HCT116 (cell line): ENCODE results near the gene NUMA1. TPM values are rescaled to one million over a fixed set of nuclear protein-coding genes. Genes with fewer than 3 reads are reported as not detected.

Source experiments
- ATAC-seq: fragments of 200-7000 bp; cut with Tn5 transposase; 2 replicates; pipeline ENCODE4 v1.9.1; 2020; ENCODE audit warnings: mild to moderate bottlenecking, moderate library complexity
- BruUV-seq: library from RNA; stranded (reverse); fragments of 400-500 nt; replicated peaks from 2 replicates; lab custom pipeline; 2021; lab: Mats Ljungman, UMichigan
- CTCF ChIA-PET: fragments of 300-600 bp; sonication (Branson Sonifier 250); formaldehyde crosslinking; loops from one replicate; lab custom pipeline; 2021; ENCODE audit warnings: antibody characterized with exemption; lab: Charles Lee
- POLR2A ChIA-PET: fragments of 300-600, 350-600 bp; sonication (Branson Sonifier 250); formaldehyde crosslinking; loops from one replicate; lab custom pipeline; 2021; ENCODE audit warnings: antibody characterized with exemption; lab: Charles Lee
- RAD21 ChIA-PET, 2 experiments: fragments of 300-600 bp; sonication (Branson Sonifier 250); formaldehyde crosslinking; loops; one replicate each; lab custom pipeline; 2023; ENCODE audit warnings: low total read pairs in 2 of 2; ENCODE audit not compliant: uncharacterized antibody in 2 of 2, unreplicated experiment in 2 of 2, low non-redundant PET in 1 of 2; lab: Charles Lee
- DNase-seq: peaks from one replicate; pipeline ENCODE4 v3.0.0-alpha.2; 2010; ENCODE audit warnings: low read depth, low spot score
- H2AFZ ChIP-seq: fragments of 200-600 bp; shearing (Covaris generic), sonication (generic); 2 replicates; pipeline ENCODE4 v1.6.1; 2017; ENCODE audit warnings: low read depth, mixed run types, mixed read lengths, antibody characterized with exemption, low read length; ENCODE audit not compliant: poor library complexity, severe bottlenecking
- H3K27ac ChIP-seq: 2 replicates; pipeline ENCODE4 v1.5.1; 2012; ENCODE audit warnings: low read depth, low read length
- H3K27me3 ChIP-seq: fragments of 200-600 bp; sonication (generic); 2 replicates; pipeline ENCODE4 v1.6.1; 2016; ENCODE audit warnings: mixed run types, low read length, mixed read lengths; ENCODE audit not compliant: insufficient read depth
- H3K36me3 ChIP-seq, 2 experiments: fragments of 200-500 bp in 1 of 2; fragments of 200-600 bp in 1 of 2; sonication (Bioruptor generic) in 1 of 2; sonication (generic) in 1 of 2; 2 replicates each; pipeline versions ENCODE4 v1.5.1 to v1.6.1; 2014 to 2016; ENCODE audit warnings: low read length in 2 of 2, inconsistent platforms in 1 of 2, mixed read lengths in 1 of 2, mixed run types in 1 of 2; ENCODE audit not compliant: insufficient read depth in 2 of 2, control insufficient read depth in 1 of 2
- H3K4me1 ChIP-seq, 2 experiments: fragments of 200-600 bp in 1 of 2; sonication (generic) in 1 of 2; 2 replicates each; pipeline versions ENCODE4 v1.5.1 to v1.6.1; 2012 to 2017; ENCODE audit warnings: low read length in 2 of 2, inconsistent platforms in 1 of 2, mild to moderate bottlenecking in 1 of 2, mixed read lengths in 1 of 2, mixed run types in 1 of 2, moderate library complexity in 1 of 2; ENCODE audit not compliant: insufficient read depth in 2 of 2, control insufficient read depth in 1 of 2
- H3K4me2 ChIP-seq: fragments of 200-600 bp; sonication (generic); 2 replicates; pipeline ENCODE4 v1.6.1; 2017; ENCODE audit warnings: mixed run types, low read length, mixed read lengths
- H3K4me3 ChIP-seq, 2 experiments: fragments of 200-600 bp in 1 of 2; sonication (generic) in 1 of 2; replicated peaks in 1 of 2; 2 replicates each; pipeline ENCODE4 v1.5.1; 2011 to 2016; ENCODE audit warnings: low read length in 2 of 2, control low read depth in 1 of 2, low read depth in 1 of 2, mild to moderate bottlenecking in 1 of 2, mixed read lengths in 1 of 2, mixed run types in 1 of 2
- H3K79me2 ChIP-seq: fragments of 200-600 bp; sonication (generic); 2 replicates; pipeline ENCODE4 v1.6.1; 2017; ENCODE audit warnings: mild to moderate bottlenecking, mixed run types, low read length, moderate library complexity, mixed read lengths; ENCODE audit not compliant: insufficient read depth
- H3K9ac ChIP-seq: fragments of 200-600 bp; sonication (generic); 2 replicates; pipeline ENCODE4 v1.6.1; 2016; ENCODE audit warnings: low read length, mixed read lengths
- H3K9me2 ChIP-seq: fragments of 200-600 bp; sonication (generic), shearing (Covaris generic); 2 replicates; pipeline ENCODE4 v1.6.1; 2017; ENCODE audit warnings: mixed run types, mild to moderate bottlenecking, moderate library complexity; ENCODE audit not compliant: insufficient read depth
- H3K9me3 ChIP-seq, 2 experiments: fragments of 200-500 bp in 1 of 2; fragments of 200-600 bp in 1 of 2; sonication (Bioruptor generic) in 1 of 2; sonication (generic) in 1 of 2; 2 replicates each; pipeline ENCODE4 v1.6.1; 2014 to 2017; ENCODE audit warnings: low read length in 2 of 2, mixed read lengths in 2 of 2, inconsistent platforms in 1 of 2, low read depth in 1 of 2, mild to moderate bottlenecking in 1 of 2, mixed run types in 1 of 2, moderate library complexity in 1 of 2; ENCODE audit not compliant: control insufficient read depth in 1 of 2, insufficient read depth in 1 of 2
- H4K20me1 ChIP-seq: fragments of 200-600 bp; sonication (generic), shearing (Covaris generic); 2 replicates; pipeline ENCODE4 v1.6.1; 2017; ENCODE audit warnings: mixed run types, mild to moderate bottlenecking, moderate library complexity; ENCODE audit not compliant: insufficient read depth
- CBX3 ChIP-seq: IDR thresholded peaks from 2 replicates; pipeline ENCODE4 v1.6.1; 2012; ENCODE audit warnings: low read depth
- CEBPB ChIP-seq: IDR thresholded peaks from 2 replicates; pipeline ENCODE4 v1.6.1; 2012; ENCODE audit warnings: low read depth
- CTCF ChIP-seq, 3 experiments: fragments of 200-600 bp in 1 of 3; sonication (generic) in 1 of 3; IDR thresholded peaks in 2 of 3; conservative IDR thresholded peaks in 1 of 3; 2 replicates each; pipeline ENCODE4 v1.5.1; 2012 to 2017; ENCODE audit warnings: low read depth in 2 of 3, low read length in 2 of 3, antibody characterized with exemption in 1 of 3, borderline replicate concordance in 1 of 3, control low read depth in 1 of 3, mild to moderate bottlenecking in 1 of 3, mixed read lengths in 1 of 3, mixed run types in 1 of 3, moderate library complexity in 1 of 3; ENCODE audit not compliant: insufficient read depth in 1 of 3
- EGR1 ChIP-seq: IDR thresholded peaks from 2 replicates; pipeline ENCODE4 v1.6.1; 2012; ENCODE audit warnings: low read depth
- ELF1 ChIP-seq: IDR thresholded peaks from 2 replicates; pipeline ENCODE4 v1.6.1; 2012; ENCODE audit warnings: low read depth, borderline replicate concordance
- EZH2 ChIP-seq: fragments of 200-600 bp; sonication (generic); IDR thresholded peaks from 2 replicates; pipeline ENCODE4 v1.6.1; 2017; ENCODE audit warnings: antibody characterized with exemption, mixed run types
- FOSL1 ChIP-seq: IDR thresholded peaks from 2 replicates; pipeline ENCODE4 v1.6.1; 2012; ENCODE audit warnings: low read depth
- JUND ChIP-seq: IDR thresholded peaks from 2 replicates; pipeline ENCODE4 v1.6.1; 2012
- MAX ChIP-seq: IDR thresholded peaks from 2 replicates; pipeline ENCODE4 v1.6.1; 2012
- POLR2AphosphoS5 ChIP-seq: IDR thresholded peaks from 2 replicates; pipeline ENCODE4 v1.6.1; 2011; ENCODE audit warnings: mild to moderate bottlenecking, low read depth, low read length, moderate library complexity
- RAD21 ChIP-seq: IDR thresholded peaks from 2 replicates; pipeline ENCODE4 v1.6.1; 2012; ENCODE audit warnings: low read depth, mild to moderate bottlenecking
- SP1 ChIP-seq: IDR thresholded peaks from 2 replicates; pipeline ENCODE4 v1.6.1; 2012; ENCODE audit warnings: low read depth
- SRF ChIP-seq: IDR thresholded peaks from 2 replicates; pipeline ENCODE4 v1.6.1; 2012; ENCODE audit warnings: low read depth
- ZBTB33 ChIP-seq: IDR thresholded peaks from 2 replicates; pipeline ENCODE4 v1.6.1; 2011; ENCODE audit warnings: mild to moderate bottlenecking, low read length, moderate library complexity; ENCODE audit not compliant: insufficient replicate concordance; ENCODE audit errors: extremely low read depth
- ZFX ChIP-seq: fragments of 450-650 bp; IDR thresholded peaks from 2 replicates; pipeline ENCODE4 v1.6.1; 2017
- intact Hi-C: fragments of 100-400 bp; cut with micrococcal nuclease; formaldehyde crosslinking; loops from 2 replicates; pipeline ENCODE4 v1.10.0; 2022
- total RNA-seq: library from RNA; stranded (reverse); gene quantifications from one replicate; pipeline ENCODE4 v1.2.1, GENCODE V29; 2021; ENCODE audit not compliant: unreplicated experiment

The NUMA1 gene
- total RNA-seq, 1 experiment from 2014 or later = 133 TPM

- BruUV-seq = no TSS peak
- no peak overlapping the region for H3K27ac ChIP-seq
- no peaks in the 10 kb centered on the region for H3K4me1 ChIP-seq
- H2AFZ ChIP-seq = no peak overlapping the region
- H3K36me3 ChIP-seq = peaks cover 44 to 49% of the 10 kb centered on the region in 2 experiments; a peak in 3 of 4 replicates
- CTCF ChIA-PET = no interaction called here
- RAD21 ChIA-PET = no interaction called here
- H3K9me2 ChIP-seq = no peaks in the 10 kb centered on the region
- no peak for ATAC-seq
- DNase-seq = no peak
- H3K27me3 ChIP-seq = no peaks in the 10 kb centered on the region
- no peak overlapping the region for H3K4me3 ChIP-seq
- no peaks in the 10 kb centered on the region for H3K79me2 ChIP-seq
- no peak overlapping the region for H3K4me2 ChIP-seq
- no peak for TF ChIP-seq CTCF (IDR thresholded peaks at IDR 0.05 in 2 of 3, conservative IDR thresholded peaks at IDR 0.05 in 1 of 3; ENCODE audit: borderline replicate concordance in 1 of 3, insufficient read depth in 1 of 3, low read depth in 2 of 3, low read length in 2 of 3)
- peak; percentile 31; the same call in 1 of the 2 replicates for TF ChIP-seq POLR2AphosphoS5
- TF ChIP-seq, all 23 proteins: peak for 1
- H3K9me3 ChIP-seq = no peaks in the 10 kb centered on the region
- H3K9ac ChIP-seq = no peak overlapping the region
- intact Hi-C loops = no loop called here
- POLR2A ChIA-PET = no interaction called here
- no peaks in the 10 kb centered on the region for H4K20me1 ChIP-seq
Observed at GRCh38 chr11:72005347-72006260, 74.7 kb downstream of the NUMA1 start.

- BruUV-seq = no TSS peak
- H3K9me3 ChIP-seq = no peaks in the 10 kb centered on the region
- ChIA-PET RAD21 (no interaction called here), POLR2A (no interaction called here), CTCF (no interaction called here)
- no peak for DNase-seq
- no peak overlapping the region for H3K4me2 ChIP-seq
- no peak overlapping the region for H3K9ac ChIP-seq
- no peaks in the 10 kb centered on the region for H3K27me3 ChIP-seq
- ATAC-seq = no peak
- no peak overlapping the region for H3K4me3 ChIP-seq
- H3K27ac ChIP-seq = no peak overlapping the region
- intact Hi-C loops = no loop called here
- H3K36me3 ChIP-seq = peaks cover 40 to 46% of the 10 kb centered on the region in 2 experiments; a peak in 3 of 4 replicates
- no peaks in the 10 kb centered on the region for H4K20me1 ChIP-seq
- H3K9me2 ChIP-seq = no peaks in the 10 kb centered on the region
- H3K79me2 ChIP-seq = no peaks in the 10 kb centered on the region
- H3K4me1 ChIP-seq = no peaks in the 10 kb centered on the region
- no peak overlapping the region for H2AFZ ChIP-seq
- TF ChIP-seq SRF (no peak), JUND (no peak), CBX3 (no peak), FOSL1 (no peak), CEBPB (no peak), RAD21 (no peak), ZFX (no peak), MAX (no peak), EZH2 (no peak), ZBTB33 (no peak), SP1 (no peak), EGR1 (no peak), ELF1 (no peak)
Observed at GRCh38 chr11:72004515-72005346, 75.6 kb downstream of the NUMA1 start.
